ENCODE measurements around the gene CHADL. TPM values are rescaled to one million over a fixed set of nuclear protein-coding genes. Genes with fewer than 3 reads are reported as not detected.

CHADL gene
- total RNA-seq, 3 donors from 2014 or later = 1.1 to 8.8 (median 1.9) TPM

DNA sequence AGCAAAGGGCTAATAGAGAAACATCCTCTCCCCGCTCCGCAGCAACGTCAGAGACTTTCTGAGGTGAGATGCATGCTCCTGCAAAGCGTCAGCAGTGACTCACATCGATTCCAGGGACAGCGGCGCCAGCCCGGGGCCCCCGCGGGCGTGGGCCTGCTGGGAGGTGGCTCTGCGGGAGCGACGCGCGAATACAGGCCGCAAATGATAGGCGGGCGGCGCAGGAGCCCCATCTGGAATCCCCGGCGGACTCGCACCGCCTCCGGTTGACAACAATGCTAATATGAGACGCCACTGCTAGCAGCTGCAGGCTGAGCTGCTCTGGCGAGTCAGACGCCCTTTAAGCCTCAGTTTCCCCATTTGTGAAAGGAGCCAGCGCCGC is 44.7 kb upstream of the CHADL start:
- H3K4me1 ChIP-seq (ENCODE audit: low read depth) = peaks cover 12% of the 10 kb centered on the region
- intact Hi-C loops (cut with DNase I, micrococcal nuclease) = no loop called here

DNA sequence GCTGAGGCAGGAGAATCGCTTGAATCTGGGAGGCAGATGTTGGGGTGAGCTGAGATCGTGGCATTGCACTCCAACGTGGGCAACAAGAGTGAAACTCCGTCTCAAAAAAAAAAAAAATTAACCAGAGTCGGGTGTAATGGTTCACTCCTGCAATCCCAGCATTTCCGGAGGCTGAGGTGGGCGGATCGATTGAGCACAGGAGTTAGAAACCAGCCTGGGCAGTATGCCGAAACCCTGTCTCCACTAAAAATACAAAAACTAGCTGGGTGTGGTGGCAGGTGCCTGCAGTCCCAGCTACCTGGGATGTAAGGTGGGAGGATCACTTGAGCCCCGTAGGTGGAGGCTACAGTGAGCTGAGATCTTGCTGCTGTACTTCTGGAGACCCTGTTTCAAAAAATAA is 43.7 kb upstream of the CHADL start:
- peaks cover 5% of the 10 kb centered on the region for H3K36me3 ChIP-seq (ENCODE audit: low read depth)
- DNase-seq (no peak), ATAC-seq (no peak)
- no peaks in the 10 kb centered on the region for H3K9me3 ChIP-seq
- H3K4me3 ChIP-seq = no peak overlapping the region
- peaks cover 12% of the 10 kb centered on the region for H3K4me1 ChIP-seq (ENCODE audit: low read depth)
- TF ChIP-seq, protein P1, sequence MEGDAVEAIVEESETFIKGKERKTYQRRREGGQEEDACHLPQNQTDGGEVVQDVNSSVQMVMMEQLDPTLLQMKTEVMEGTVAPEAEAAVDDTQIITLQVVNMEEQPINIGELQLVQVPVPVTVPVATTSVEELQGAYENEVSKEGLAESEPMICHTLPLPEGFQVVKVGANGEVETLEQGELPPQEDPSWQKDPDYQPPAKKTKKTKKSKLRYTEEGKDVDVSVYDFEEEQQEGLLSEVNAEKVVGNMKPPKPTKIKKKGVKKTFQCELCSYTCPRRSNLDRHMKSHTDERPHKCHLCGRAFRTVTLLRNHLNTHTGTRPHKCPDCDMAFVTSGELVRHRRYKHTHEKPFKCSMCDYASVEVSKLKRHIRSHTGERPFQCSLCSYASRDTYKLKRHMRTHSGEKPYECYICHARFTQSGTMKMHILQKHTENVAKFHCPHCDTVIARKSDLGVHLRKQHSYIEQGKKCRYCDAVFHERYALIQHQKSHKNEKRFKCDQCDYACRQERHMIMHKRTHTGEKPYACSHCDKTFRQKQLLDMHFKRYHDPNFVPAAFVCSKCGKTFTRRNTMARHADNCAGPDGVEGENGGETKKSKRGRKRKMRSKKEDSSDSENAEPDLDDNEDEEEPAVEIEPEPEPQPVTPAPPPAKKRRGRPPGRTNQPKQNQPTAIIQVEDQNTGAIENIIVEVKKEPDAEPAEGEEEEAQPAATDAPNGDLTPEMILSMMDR (IDR thresholded peaks at IDR 0.05) = no peak
- intact Hi-C loops (cut with DNase I, micrococcal nuclease) = no loop called here

More for the DNA sequence above, 44.7 kb upstream of the CHADL start:
- Histone ChIP-seq H3K4me3 (peak overlapping the region; percentile 90), H3K36me3 (ENCODE audit: low read depth) (peaks cover 5% of the 10 kb centered on the region), H3K9me3 (no peaks in the 10 kb centered on the region)
- TF ChIP-seq, protein P1 (IDR thresholded peaks at IDR 0.05) = no peak
- peak; percentile 57 to 80 (median 76) for DNase-seq
- ATAC-seq = peak; percentile 46

DNA sequence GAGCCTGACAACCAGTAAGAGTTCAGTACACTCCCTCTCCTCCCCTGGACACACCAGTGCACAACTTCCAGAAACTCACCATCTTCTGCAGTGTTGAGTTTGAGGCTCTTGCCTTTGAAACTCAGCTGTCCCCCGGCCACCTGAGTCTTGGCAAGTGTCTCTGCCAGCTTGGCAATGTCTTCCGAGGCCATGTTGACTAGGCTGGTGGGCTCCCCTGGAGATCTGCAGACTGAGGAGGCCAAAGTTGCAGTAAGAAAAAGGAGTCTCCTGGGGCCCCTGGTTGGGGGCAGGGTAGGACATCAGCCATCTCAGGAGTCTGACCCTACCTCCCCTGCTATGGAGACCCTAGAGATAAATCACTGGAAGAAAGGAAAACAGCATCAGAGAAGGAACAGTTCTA is 40.1 kb upstream of the CHADL start:
- DNase-seq (no peak), ATAC-seq (no peak)
- no peak overlapping the region for H3K4me3 ChIP-seq
- intact Hi-C loops (cut with DNase I, micrococcal nuclease) = no loop called here
- no peaks in the 10 kb centered on the region for H3K36me3 ChIP-seq (ENCODE audit: low read depth)
- H3K9me3 ChIP-seq = no peaks in the 10 kb centered on the region
- peaks cover 7% of the 10 kb centered on the region for H3K4me1 ChIP-seq (ENCODE audit: low read depth)
- TF ChIP-seq, protein P1 (IDR thresholded peaks at IDR 0.05) = no peak

DNA sequence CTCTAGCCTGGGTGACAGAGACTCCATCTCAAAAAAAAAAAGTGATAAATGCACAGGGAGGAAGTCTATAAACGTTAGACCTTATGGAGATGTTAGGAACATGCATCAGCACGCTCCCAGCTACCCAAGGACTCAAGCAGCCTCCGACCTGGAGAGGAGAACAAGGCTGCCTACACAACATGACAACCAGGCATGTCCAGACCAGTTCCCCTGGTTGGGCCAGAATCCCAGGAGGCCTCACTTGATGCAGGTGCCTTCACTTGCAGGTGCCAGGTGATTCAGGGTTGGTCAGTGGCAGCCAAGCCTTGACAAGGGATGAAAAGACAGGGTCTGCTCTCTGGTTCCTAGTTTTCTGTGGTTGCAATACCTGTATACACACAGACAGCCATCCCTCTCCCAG is 39.3 kb upstream of the CHADL start:
- intact Hi-C loops (cut with DNase I, micrococcal nuclease) = no loop called here
- ATAC-seq = no peak
- Histone ChIP-seq H3K4me1 (ENCODE audit: low read depth) (peaks cover 5% of the 10 kb centered on the region), H3K36me3 (ENCODE audit: low read depth) (no peaks in the 10 kb centered on the region), H3K9me3 (no peaks in the 10 kb centered on the region), H3K4me3 (no peak overlapping the region)
- DNase-seq = no peak
- TF ChIP-seq, protein P1 (IDR thresholded peaks at IDR 0.05) = no peak

DNA sequence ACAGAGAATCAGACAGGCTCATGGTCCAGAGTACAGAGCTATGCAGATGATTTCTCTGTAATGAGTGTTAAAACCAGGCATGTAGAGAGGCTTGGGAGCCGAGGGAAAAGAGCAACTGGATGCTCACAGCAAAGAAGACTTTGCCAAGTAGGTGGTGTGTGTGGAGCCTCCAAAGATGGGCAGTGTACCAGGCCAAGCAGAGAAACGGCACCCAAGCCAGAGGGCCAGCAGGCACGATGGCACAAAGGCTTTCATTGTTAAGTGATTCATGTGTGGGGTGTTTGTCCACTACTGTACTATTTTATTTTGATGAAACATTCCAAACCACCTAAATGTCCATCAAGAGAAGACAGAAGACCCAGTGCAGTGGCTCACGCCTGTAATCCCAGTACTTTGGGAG is 34.1 kb upstream of the CHADL start:
- Histone ChIP-seq H3K4me1 (ENCODE audit: low read depth) (no peaks in the 10 kb centered on the region), H3K9me3 (no peaks in the 10 kb centered on the region), H3K4me3 (no peak overlapping the region), H3K36me3 (ENCODE audit: low read depth) (no peaks in the 10 kb centered on the region)
- no peak for ATAC-seq
- DNase-seq = no peak
- TF ChIP-seq, protein P1 (IDR thresholded peaks at IDR 0.05) = no peak
- intact Hi-C loops (cut with DNase I, micrococcal nuclease) = no loop called here

DNA sequence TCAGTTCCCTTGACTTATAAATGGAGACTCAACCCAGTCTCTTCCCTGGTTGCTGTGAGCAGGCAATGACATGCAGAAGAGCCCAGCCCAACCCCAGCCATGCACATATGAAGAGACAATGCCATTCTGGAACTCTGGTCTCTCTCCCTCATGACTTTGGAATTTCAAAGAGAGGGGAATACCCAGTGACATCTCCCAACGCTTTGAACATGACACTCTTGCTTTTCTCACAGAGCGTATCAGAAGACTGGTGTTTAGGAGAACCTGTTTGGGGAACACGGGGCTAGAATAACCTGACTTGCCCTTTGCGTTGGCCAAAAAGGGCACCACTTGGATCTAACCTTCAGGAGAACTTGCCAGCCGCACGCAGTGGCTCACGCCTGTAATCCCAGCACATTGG is 32.4 kb upstream of the CHADL start:
- intact Hi-C loops (cut with DNase I, micrococcal nuclease) = no loop called here
- H3K36me3 ChIP-seq (ENCODE audit: low read depth) = no peaks in the 10 kb centered on the region
- no peaks in the 10 kb centered on the region for H3K9me3 ChIP-seq
- H3K4me1 ChIP-seq (ENCODE audit: low read depth) = no peaks in the 10 kb centered on the region
- TF ChIP-seq, protein P1 (IDR thresholded peaks at IDR 0.05) = no peak
- ATAC-seq (no peak), DNase-seq (no peak)
- no peak overlapping the region for H3K4me3 ChIP-seq

Data from mucosa of descending colon (tissue), 3 donors.